Subcutaneous abdominal adipose tissue (tissue), 5 donors: ENCODE measurements around the gene CRTC1.
A peak's percentile ranks its signal among the peaks of the same experiment; 100 is the strongest.

ENCODE experiments used
- H3K27ac ChIP-seq: one replicate; pipeline ENCODE4 v1.7.0; 2013; ENCODE audit warnings: low read depth, mild to moderate bottlenecking, inconsistent platforms, low read length, moderate library complexity
- H3K27me3 ChIP-seq, 5 donors: one replicate each; pipeline ENCODE4 v1.7.0; 2013; ENCODE audit warnings: low read length in 5 of 5, inconsistent platforms in 1 of 5; ENCODE audit not compliant: control insufficient read depth in 5 of 5, insufficient read depth in 4 of 5
- H3K36me3 ChIP-seq, 5 donors: one replicate each; pipeline ENCODE4 v1.7.0; 2013; ENCODE audit warnings: low read length in 5 of 5; ENCODE audit not compliant: control insufficient read depth in 5 of 5, insufficient read depth in 5 of 5
- H3K4me1 ChIP-seq, 5 donors: one replicate each; pipeline ENCODE4 v1.7.0; 2013; ENCODE audit warnings: low read length in 5 of 5, mild to moderate bottlenecking in 3 of 5, moderate library complexity in 1 of 5; ENCODE audit not compliant: control insufficient read depth in 5 of 5, insufficient read depth in 5 of 5
- H3K4me3 ChIP-seq, 5 donors: one replicate each; pipeline ENCODE4 v1.7.0; 2013; ENCODE audit warnings: low read length in 5 of 5, low read depth in 1 of 5
- H3K9ac ChIP-seq, 5 donors: one replicate each; pipeline ENCODE4 v1.7.0; 2013; ENCODE audit warnings: low read length in 5 of 5, mild to moderate bottlenecking in 4 of 5, moderate library complexity in 3 of 5
- H3K9me3 ChIP-seq, 5 donors: one replicate each; pipeline ENCODE4 v1.7.0; 2013; ENCODE audit warnings: low read length in 5 of 5; ENCODE audit not compliant: control insufficient read depth in 5 of 5
- donor health status: healthy.
- donor health status: healthy.
- donor health status: healthy.
- donor health status: healthy.
- donor health status: healthy.

CRTC1 gene

DNA sequence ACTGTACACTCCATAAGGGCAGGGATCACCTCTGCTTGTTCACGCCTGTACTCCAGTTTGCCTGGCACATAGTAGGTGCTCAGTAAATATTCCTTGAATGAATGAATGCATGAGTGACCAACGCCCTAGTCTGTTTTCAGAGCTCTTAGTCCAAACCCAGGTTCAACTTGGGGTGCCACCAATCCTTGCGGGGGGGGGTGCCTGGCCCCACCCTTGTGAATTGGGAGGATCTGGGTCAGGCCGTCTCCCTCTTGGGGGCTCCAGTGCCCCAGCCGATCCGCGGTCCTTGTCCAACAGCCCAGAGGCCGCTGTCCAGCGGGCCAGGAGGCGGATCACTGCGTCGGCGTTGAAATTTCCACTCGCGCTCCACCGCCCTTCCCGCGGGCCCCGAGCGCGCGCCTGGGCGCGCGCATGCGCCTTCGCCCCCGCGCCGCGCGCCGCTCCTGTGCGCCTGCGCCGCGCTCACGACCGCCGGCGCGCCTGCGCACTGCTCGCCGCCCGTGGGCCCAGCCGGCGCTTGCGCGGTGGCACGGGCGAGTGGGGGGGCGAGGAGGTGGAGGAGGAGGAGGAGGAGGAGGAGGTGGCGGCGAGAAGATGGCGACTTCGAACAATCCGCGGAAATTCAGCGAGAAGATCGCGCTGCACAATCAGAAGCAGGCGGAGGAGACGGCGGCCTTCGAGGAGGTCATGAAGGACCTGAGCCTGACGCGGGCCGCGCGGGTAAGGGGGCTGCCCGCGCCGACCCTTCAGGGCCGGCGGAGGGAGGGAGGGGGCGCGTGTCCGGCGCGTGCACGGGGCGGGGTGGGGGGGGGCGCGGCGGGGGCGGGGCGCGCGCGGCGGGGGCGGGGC, at the start of gene CRTC1:
Gene CRTC1, plus strand, starts transcription at position 572 of the 849 bp plus-strand sequence. Its CDS starts 23 bp downstream, at position 595.
- peaks cover under 1 to 28% (median 23%) of the 10 kb centered on the region in 5 donors for H3K4me1 ChIP-seq
- no peaks in the 10 kb centered on the region for H3K27me3 ChIP-seq
- H3K36me3 ChIP-seq = no peaks in the 10 kb centered on the region
- H3K4me3 ChIP-seq = peak within 1 kb of the TSS; percentile 70 to 85 (median 74)
- peak within 1 kb of the TSS in 4 of 5 donors; percentile 63 to 83 (median 75) for H3K9ac ChIP-seq
- H3K9me3 ChIP-seq = no peaks in the 10 kb centered on the region
- peak within 1 kb of the TSS; percentile 60 for H3K27ac ChIP-seq

- Histone ChIP-seq H3K4me3 (no peak overlapping the region), H3K9me3 (no peaks in the 10 kb centered on the region), H3K27me3 (no peaks in the 10 kb centered on the region), H3K9ac (no peak overlapping the region), H3K4me1 (peaks cover under 1 to 28% (median 19%) of the 10 kb centered on the region in 5 donors), H3K27ac (no peak overlapping the region), H3K36me3 (no peaks in the 10 kb centered on the region)
Measured at GRCh38 chr19:18634612-18635297, 48.7 kb upstream of the CRTC1 start.

- Histone ChIP-seq H3K4me3 (no peak overlapping the region), H3K4me1 (peaks cover 0 to 24% (median 19%) of the 10 kb centered on the region in 5 donors), H3K36me3 (peaks cover 0 to 2% (median 0%) of the 10 kb centered on the region in 5 donors), H3K27me3 (no peaks in the 10 kb centered on the region), H3K27ac (no peak overlapping the region), H3K9ac (no peak overlapping the region), H3K9me3 (no peaks in the 10 kb centered on the region)
Measured at GRCh38 chr19:18635831-18636182, 47.7 kb upstream of the CRTC1 start.

GRCh38 chr19:18636183-18636968, 47.1 kb upstream of the CRTC1 start:
- Histone ChIP-seq H3K27me3 (no peaks in the 10 kb centered on the region), H3K9me3 (no peaks in the 10 kb centered on the region), H3K27ac (no peak overlapping the region), H3K36me3 (peaks cover 0 to 4% (median 0%) of the 10 kb centered on the region in 5 donors), H3K4me1 (peaks cover 0 to 24% (median 19%) of the 10 kb centered on the region in 5 donors), H3K4me3 (peak overlapping the region; percentile 62 to 83 (median 69)), H3K9ac (peak overlapping the region in 2 of 5 donors; percentile 24 to 64)

DNA sequence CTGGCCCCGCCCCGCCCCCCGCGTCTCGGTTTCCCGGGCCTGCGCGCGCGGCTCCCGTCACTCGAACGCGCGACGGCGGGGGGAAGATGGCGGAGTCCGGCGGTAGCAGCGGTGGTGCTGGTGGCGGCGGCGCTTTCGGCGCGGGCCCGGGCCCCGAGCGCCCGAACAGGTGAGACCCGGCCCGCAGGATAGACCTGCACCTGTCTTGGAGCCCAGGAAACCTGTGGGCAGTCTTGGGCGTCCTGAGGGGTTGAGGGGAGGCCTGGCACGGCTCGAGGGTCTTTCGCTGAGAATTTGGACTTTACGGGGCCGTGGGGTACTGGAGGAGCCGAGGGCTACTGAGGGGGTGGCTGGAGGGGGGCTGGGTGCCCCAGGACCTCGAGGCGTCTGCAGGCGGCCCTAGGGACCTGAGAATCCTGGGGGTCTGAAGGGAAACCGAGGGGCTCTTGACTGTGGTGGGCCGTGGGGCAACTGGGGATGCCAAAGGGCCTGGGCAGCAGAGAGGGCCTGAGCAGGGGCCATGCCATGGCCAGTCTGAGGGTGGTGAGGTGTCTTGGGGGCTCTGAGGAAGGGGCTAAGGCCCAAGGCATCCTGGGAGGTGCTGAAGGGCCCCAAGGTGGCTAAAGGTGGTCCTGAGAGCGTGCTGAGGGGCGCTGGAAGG, 46.4 kb upstream of the CRTC1 start, which contains the start of gene KLHL26:
Gene KLHL26, plus strand, starts transcription at position 60 of the 661 bp plus-strand sequence. Its CDS starts 27 bp downstream, at position 87.
- H3K4me3 ChIP-seq = peak within 1 kb of the TSS; percentile 66 to 92 (median 79)
- H3K27ac ChIP-seq = peak within 1 kb of the TSS; percentile 60

GRCh38 chr19:18637673-18638630, 45.5 kb upstream of the CRTC1 start:
- no peaks in the 10 kb centered on the region for H3K27me3 ChIP-seq
- peak overlapping the region; percentile 60 for H3K27ac ChIP-seq
- H3K36me3 ChIP-seq = peaks cover 0 to 4% (median 0%) of the 10 kb centered on the region in 5 donors
- peak overlapping the region; percentile 66 to 92 (median 79) for H3K4me3 ChIP-seq
- peaks cover 0 to 24% (median 19%) of the 10 kb centered on the region in 5 donors for H3K4me1 ChIP-seq
- no peaks in the 10 kb centered on the region for H3K9me3 ChIP-seq
- peak overlapping the region in 4 of 5 donors; percentile 71 to 95 (median 83) for H3K9ac ChIP-seq

More for the DNA sequence above, 46.4 kb upstream of the CRTC1 start, which contains the start of gene KLHL26:
- H3K9ac ChIP-seq = peak within 1 kb of the TSS in 4 of 5 donors; percentile 71 to 95 (median 83)
- no peaks in the 10 kb centered on the region for H3K9me3 ChIP-seq
- H3K36me3 ChIP-seq = peaks cover 0 to 4% (median 0%) of the 10 kb centered on the region in 5 donors
- no peaks in the 10 kb centered on the region for H3K27me3 ChIP-seq
- peaks cover 0 to 24% (median 19%) of the 10 kb centered on the region in 5 donors for H3K4me1 ChIP-seq

GRCh38 chr19:18639706-18640243, 43.7 kb upstream of the CRTC1 start:
- no peak overlapping the region for H3K27ac ChIP-seq
- H3K9me3 ChIP-seq = no peaks in the 10 kb centered on the region
- H3K27me3 ChIP-seq = no peaks in the 10 kb centered on the region
- H3K4me1 ChIP-seq = peaks cover 0 to 27% (median 22%) of the 10 kb centered on the region in 5 donors
- peaks cover 0 to 4% (median 0%) of the 10 kb centered on the region in 5 donors for H3K36me3 ChIP-seq
- no peak overlapping the region for H3K9ac ChIP-seq
- no peak overlapping the region for H3K4me3 ChIP-seq

- peak overlapping the region in 1 of 5 donors; percentile 27 for H3K9ac ChIP-seq
- H3K36me3 ChIP-seq = peaks cover 0 to 4% (median 0%) of the 10 kb centered on the region in 5 donors
- no peaks in the 10 kb centered on the region for H3K9me3 ChIP-seq
- peaks cover 4 to 42% (median 25%) of the 10 kb centered on the region in 5 donors for H3K4me1 ChIP-seq
- H3K27ac ChIP-seq = no peak overlapping the region
- no peaks in the 10 kb centered on the region for H3K27me3 ChIP-seq
- H3K4me3 ChIP-seq = peak overlapping the region in 3 of 5 donors; percentile 1 to 46 (median 32)
Measured at GRCh38 chr19:18644196-18645034, 39.1 kb upstream of the CRTC1 start.
